ENCODE measurements around the gene ALG11. TPM values are rescaled to one million over a fixed set of nuclear protein-coding genes. Genes with fewer than 3 reads are reported as not detected.

Gene ALG11
- 10 to 100 TPM; 25.7 to 29.6 TPM for total RNA-seq
- polyA plus RNA-seq (ENCODE audit: insufficient read length in 2 of 2): 10 to 100 TPM in 1 of 2 donors, 1 to 10 TPM in 1; 9.8 to 16.7 TPM
- long read RNA-seq, donor 1, partial matches to known transcripts: 0 of 7 reads
- long read RNA-seq, donor 1, other reads (novel, unspliced or antisense): 0 of 7 reads
- long read RNA-seq, donor 2, transcript ALG11-202 (4 exons, 2,558 nt): major isoform, 5 of 7 reads
- long read RNA-seq, donor 2, partial matches to known transcripts: 0 of 7 reads
- long read RNA-seq, donor 2, other reads (novel, unspliced or antisense): 0 of 7 reads
- long read RNA-seq, donor 3, transcript ALG11-202 (4 exons, 2,558 nt): major isoform, 6 of 8 reads
- long read RNA-seq, donor 3, partial matches to known transcripts: 0 of 8 reads
- long read RNA-seq, donor 3, other reads (novel, unspliced or antisense): 0 of 8 reads
- long read RNA-seq, donor 4, partial matches to known transcripts: 10 of 16 reads
- long read RNA-seq, donor 4, other reads (novel, unspliced or antisense): 0 of 16 reads

- Histone ChIP-seq H3K9me3 (ENCODE audit: control insufficient read depth, insufficient read depth, low read length) (no peaks in the 10 kb centered on the region), H3K27ac (ENCODE audit: low read depth, low read length) (peak within 1 kb of the TSS; percentile 64), H3K36me3 (ENCODE audit: control insufficient read depth, insufficient read depth, low read length) (no peaks in the 10 kb centered on the region), H3K4me3 (ENCODE audit: low read depth, low read length) (peak within 1 kb of the TSS; percentile 98), H3K27me3 (ENCODE audit: control insufficient read depth, insufficient read depth, low read length) (no peaks in the 10 kb centered on the region), H3K4me1 (ENCODE audit: control insufficient read depth, insufficient read depth, low read length) (peaks cover 5% of the 10 kb centered on the region)
- WGBS (ENCODE audit: insufficient coverage): under 1% methylated on average over 76 of the region's 82 CpGs
- peak; percentile 90 to 100 (median 98) for DNase-seq (ENCODE audit: low read depth in 4 of 6, low spot score in 6 of 6)
Observed at GRCh38 chr13:52011632-52012511, at the start of gene ALG11. ALG11 (plus strand) TSS chr13:52012398; CDS start chr13:52012419, 21 bp downstream.

GRCh38 chr13:51966186-51966585, 46.0 kb upstream of the ALG11 start:
- 96% methylated on average over 7 of the region's 10 CpGs for WGBS (ENCODE audit: insufficient coverage)
- H3K27ac ChIP-seq (ENCODE audit: low read depth, low read length): no peak overlapping the region

GRCh38 chr13:51967482-51968446, 44.4 kb upstream of the ALG11 start:
- no peaks in the 10 kb centered on the region for H3K27me3 ChIP-seq (ENCODE audit: control insufficient read depth, insufficient read depth, low read length)
- DNase-seq (ENCODE audit: low read depth in 4 of 6, low spot score in 6 of 6): no peak
- no peaks in the 10 kb centered on the region for H3K9me3 ChIP-seq (ENCODE audit: control insufficient read depth, insufficient read depth, low read length)
- no peak overlapping the region for H3K27ac ChIP-seq (ENCODE audit: low read depth, low read length)
- WGBS (ENCODE audit: insufficient coverage): 88% methylated on average over 8 of the region's 8 CpGs
- peaks cover 3% of the 10 kb centered on the region for H3K36me3 ChIP-seq (ENCODE audit: control insufficient read depth, insufficient read depth, low read length)
- no peaks in the 10 kb centered on the region for H3K4me1 ChIP-seq (ENCODE audit: control insufficient read depth, insufficient read depth, low read length)
- H3K4me3 ChIP-seq (ENCODE audit: low read depth, low read length): no peak overlapping the region

More at GRCh38 chr13:51966186-51966585, 46.0 kb upstream of the ALG11 start:
- peaks cover 4% of the 10 kb centered on the region for H3K36me3 ChIP-seq (ENCODE audit: control insufficient read depth, insufficient read depth, low read length)
- H3K9me3 ChIP-seq (ENCODE audit: control insufficient read depth, insufficient read depth, low read length): no peaks in the 10 kb centered on the region
- H3K27me3 ChIP-seq (ENCODE audit: control insufficient read depth, insufficient read depth, low read length): no peaks in the 10 kb centered on the region
- no peak for DNase-seq (ENCODE audit: low read depth in 4 of 6, low spot score in 6 of 6)
- no peaks in the 10 kb centered on the region for H3K4me1 ChIP-seq (ENCODE audit: control insufficient read depth, insufficient read depth, low read length)
- no peak overlapping the region for H3K4me3 ChIP-seq (ENCODE audit: low read depth, low read length)

GRCh38 chr13:51970349-51970748, 41.8 kb upstream of the ALG11 start:
- 87% methylated on average over 5 of the region's 5 CpGs for WGBS (ENCODE audit: insufficient coverage)
- H3K4me3 ChIP-seq (ENCODE audit: low read depth, low read length): no peak overlapping the region
- DNase-seq (ENCODE audit: low read depth in 4 of 6, low spot score in 6 of 6): no peak
- H3K9me3 ChIP-seq (ENCODE audit: control insufficient read depth, insufficient read depth, low read length): no peaks in the 10 kb centered on the region
- no peaks in the 10 kb centered on the region for H3K27me3 ChIP-seq (ENCODE audit: control insufficient read depth, insufficient read depth, low read length)
- no peaks in the 10 kb centered on the region for H3K4me1 ChIP-seq (ENCODE audit: control insufficient read depth, insufficient read depth, low read length)
- peaks cover 7% of the 10 kb centered on the region for H3K36me3 ChIP-seq (ENCODE audit: control insufficient read depth, insufficient read depth, low read length)
- H3K27ac ChIP-seq (ENCODE audit: low read depth, low read length): no peak overlapping the region

- H3K36me3 ChIP-seq (ENCODE audit: control insufficient read depth, insufficient read depth, low read length): peaks cover 7% of the 10 kb centered on the region
- no peaks in the 10 kb centered on the region for H3K4me1 ChIP-seq (ENCODE audit: control insufficient read depth, insufficient read depth, low read length)
- no peaks in the 10 kb centered on the region for H3K9me3 ChIP-seq (ENCODE audit: control insufficient read depth, insufficient read depth, low read length)
- WGBS (ENCODE audit: insufficient coverage): 94% methylated on average over 13 of the region's 15 CpGs
- no peak for DNase-seq (ENCODE audit: low read depth in 4 of 6, low spot score in 6 of 6)
- no peak overlapping the region for H3K27ac ChIP-seq (ENCODE audit: low read depth, low read length)
- H3K4me3 ChIP-seq (ENCODE audit: low read depth, low read length): no peak overlapping the region
- no peaks in the 10 kb centered on the region for H3K27me3 ChIP-seq (ENCODE audit: control insufficient read depth, insufficient read depth, low read length)
Observed at GRCh38 chr13:51971520-51972426, 40.4 kb upstream of the ALG11 start.

- Histone ChIP-seq H3K9me3 (ENCODE audit: control insufficient read depth, insufficient read depth, low read length) (no peaks in the 10 kb centered on the region), H3K4me3 (ENCODE audit: low read depth, low read length) (no peak overlapping the region), H3K27me3 (ENCODE audit: control insufficient read depth, insufficient read depth, low read length) (no peaks in the 10 kb centered on the region), H3K27ac (ENCODE audit: low read depth, low read length) (no peak overlapping the region), H3K4me1 (ENCODE audit: control insufficient read depth, insufficient read depth, low read length) (no peaks in the 10 kb centered on the region), H3K36me3 (ENCODE audit: control insufficient read depth, insufficient read depth, low read length) (peaks cover 7% of the 10 kb centered on the region)
- DNase-seq (ENCODE audit: low read depth in 4 of 6, low spot score in 6 of 6): no peak
- 98% methylated on average over 4 of the region's 6 CpGs for WGBS (ENCODE audit: insufficient coverage)
Observed at GRCh38 chr13:51974482-51974881, 37.7 kb upstream of the ALG11 start.

GRCh38 chr13:51976423-51976822, 35.8 kb upstream of the ALG11 start:
- H3K27me3 ChIP-seq (ENCODE audit: control insufficient read depth, insufficient read depth, low read length): no peaks in the 10 kb centered on the region
- WGBS (ENCODE audit: insufficient coverage): no CpG with 5 or more reads among the region's 1 CpG
- no peaks in the 10 kb centered on the region for H3K4me1 ChIP-seq (ENCODE audit: control insufficient read depth, insufficient read depth, low read length)
- H3K36me3 ChIP-seq (ENCODE audit: control insufficient read depth, insufficient read depth, low read length): peaks cover 7% of the 10 kb centered on the region
- no peak for DNase-seq (ENCODE audit: low read depth in 4 of 6, low spot score in 6 of 6)
- H3K4me3 ChIP-seq (ENCODE audit: low read depth, low read length): no peak overlapping the region
- H3K27ac ChIP-seq (ENCODE audit: low read depth, low read length): no peak overlapping the region
- no peaks in the 10 kb centered on the region for H3K9me3 ChIP-seq (ENCODE audit: control insufficient read depth, insufficient read depth, low read length)

GRCh38 chr13:51976890-51977289, 35.3 kb upstream of the ALG11 start:
- H3K36me3 ChIP-seq (ENCODE audit: control insufficient read depth, insufficient read depth, low read length): peaks cover 7% of the 10 kb centered on the region
- no CpG with 5 or more reads among the region's 5 CpGs for WGBS (ENCODE audit: insufficient coverage)
- H3K4me3 ChIP-seq (ENCODE audit: low read depth, low read length): no peak overlapping the region
- H3K4me1 ChIP-seq (ENCODE audit: control insufficient read depth, insufficient read depth, low read length): no peaks in the 10 kb centered on the region
- no peaks in the 10 kb centered on the region for H3K27me3 ChIP-seq (ENCODE audit: control insufficient read depth, insufficient read depth, low read length)
- H3K27ac ChIP-seq (ENCODE audit: low read depth, low read length): no peak overlapping the region
- DNase-seq (ENCODE audit: low read depth in 4 of 6, low spot score in 6 of 6): no peak
- H3K9me3 ChIP-seq (ENCODE audit: control insufficient read depth, insufficient read depth, low read length): no peaks in the 10 kb centered on the region

All from spinal cord (tissue), 10 donors.